Measurements from ENCODE around the gene KRT14. TPM values are rescaled to one million over a fixed set of nuclear protein-coding genes. Genes with fewer than 3 reads are reported as not detected.
"Not testable (repeated sequence)": the region's sequence is repeated elsewhere in the genome, so short reads cannot be mapped to it uniquely, and the experiment has no call there.

KRT14 gene
- polyA plus RNA-seq, 3 donors, result 0.39 TPM; not detected in 2

DNA sequence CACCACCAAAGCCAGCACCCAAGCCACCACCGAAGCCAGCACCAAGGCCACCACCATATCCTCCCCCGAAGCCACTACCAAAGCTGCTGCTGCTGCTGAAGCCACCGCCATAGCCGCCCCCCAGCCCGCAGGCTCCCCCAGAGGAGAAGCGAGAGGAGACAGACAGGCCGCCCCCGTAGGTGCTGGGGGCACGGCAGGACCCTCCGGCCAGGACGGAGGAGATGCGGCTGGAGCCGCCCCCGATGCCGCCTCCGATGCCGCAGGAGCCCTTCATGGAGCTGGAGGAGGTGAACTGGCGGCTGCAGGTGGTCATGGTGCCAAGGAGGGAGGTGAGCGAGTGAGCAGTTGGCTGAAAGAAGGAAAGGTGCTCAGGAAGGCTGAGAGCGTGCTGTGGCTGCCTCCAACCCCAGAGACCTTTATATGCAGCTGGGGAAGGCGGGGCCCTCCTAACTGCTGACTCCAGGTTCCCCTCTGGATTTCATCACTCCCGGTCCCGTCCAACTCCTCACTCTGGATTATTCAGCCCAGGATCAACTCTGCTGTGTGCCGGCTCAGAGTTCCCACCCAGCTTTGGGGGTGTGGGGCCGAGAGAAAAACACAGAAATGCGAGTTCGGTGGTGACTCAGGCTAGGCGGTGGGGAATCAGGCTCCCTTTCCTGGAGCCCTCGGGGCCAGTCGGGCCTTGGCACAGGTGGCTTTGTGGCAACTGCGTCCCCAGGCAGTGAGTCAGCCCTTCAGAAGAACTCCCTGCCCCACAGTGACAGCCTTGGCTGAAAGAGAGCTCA lies 25.9 kb upstream of the KRT14 start, which contains the start of gene KRT16:
TSS of gene KRT16 (minus strand) at position 392 of the 785 bp plus-strand sequence. CDS start at position 313, 79 bp downstream.
- not testable (repeated sequence) for DNase-seq (ENCODE audit: extremely low read depth in 1 of 11, low read depth in 9 of 11, low spot score in 4 of 11)

DNA sequence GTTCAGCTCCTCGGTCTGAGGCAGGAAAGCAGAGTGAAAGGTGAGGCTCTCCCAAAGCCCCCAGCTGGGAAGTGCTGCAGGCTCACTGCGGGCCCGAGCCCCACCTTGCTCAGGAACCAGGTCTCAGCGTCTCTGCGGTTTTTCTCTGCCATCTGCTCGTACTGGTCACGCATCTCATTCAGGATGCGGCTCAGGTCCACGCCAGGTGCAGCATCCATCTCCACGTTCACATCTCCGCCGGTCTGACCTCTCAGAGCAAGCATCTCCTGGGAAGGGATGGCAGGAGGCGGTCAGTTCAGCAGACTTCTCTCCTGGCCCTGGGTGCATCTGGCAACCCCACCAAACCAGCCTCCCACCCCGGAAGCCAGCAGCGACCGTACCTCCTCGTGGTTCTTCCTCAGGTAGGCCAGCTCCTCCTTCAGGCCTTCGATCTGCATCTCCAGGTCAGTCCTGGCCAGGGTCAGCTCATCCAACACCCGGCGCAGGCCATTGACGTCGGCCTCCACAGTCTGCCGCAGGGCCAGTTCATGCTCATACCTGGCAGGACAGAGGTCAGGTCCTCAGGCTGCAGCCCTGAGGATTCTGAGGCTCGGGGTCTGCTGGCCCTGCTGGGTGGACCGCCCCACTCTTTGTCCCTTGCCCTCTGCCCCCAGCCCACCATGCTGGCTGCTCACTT lies 24.4 kb upstream of the KRT14 start:
- no peak for DNase-seq (ENCODE audit: extremely low read depth in 1 of 11, low read depth in 9 of 11, low spot score in 4 of 11)

DNA sequence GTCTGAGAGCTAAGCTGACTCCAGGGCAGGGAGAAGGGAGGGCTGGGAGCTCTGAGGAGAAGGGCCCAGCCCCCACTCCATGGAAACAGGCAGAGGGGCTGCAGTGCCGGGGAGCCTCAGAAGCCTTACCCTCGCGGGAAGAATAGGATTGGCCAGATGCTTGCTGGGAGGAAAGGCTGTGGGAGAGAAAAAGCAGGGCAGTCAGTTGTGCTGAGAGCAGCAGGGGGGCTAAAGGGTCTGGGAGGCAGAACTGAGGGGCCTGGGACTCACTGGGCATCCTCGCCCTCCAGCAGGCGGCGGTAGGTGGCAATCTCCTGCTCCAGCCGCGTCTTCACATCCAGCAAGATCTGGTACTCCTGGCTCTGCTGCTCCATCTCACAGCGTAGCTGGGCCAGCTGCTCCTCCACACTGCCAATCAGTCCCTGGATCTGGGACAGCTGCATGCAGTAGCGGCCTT lies 23.4 kb upstream of the KRT14 start:
- DNase-seq (ENCODE audit: extremely low read depth in 1 of 11, low read depth in 9 of 11, low spot score in 4 of 11), result not testable (repeated sequence)

DNA sequence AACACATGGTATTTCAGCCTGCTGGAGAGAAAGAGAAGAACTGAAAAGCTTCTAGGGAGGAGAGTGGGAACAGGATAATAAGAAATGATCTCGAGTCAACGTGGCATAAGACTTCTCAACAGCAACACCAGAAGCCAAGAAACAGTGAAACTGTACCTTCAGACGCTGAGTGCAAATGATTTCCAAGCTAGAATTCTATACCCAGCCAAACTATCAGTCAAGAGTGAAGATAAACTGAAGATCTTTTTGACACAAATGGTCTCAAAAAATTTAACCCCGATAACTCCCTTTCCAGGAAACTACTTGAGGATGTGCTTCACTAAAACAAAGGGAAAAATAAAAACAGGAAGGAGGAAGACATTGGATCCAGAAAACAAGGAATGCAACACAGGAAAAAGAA lies 20.2 kb upstream of the KRT14 start:
- not testable (repeated sequence) for DNase-seq (ENCODE audit: extremely low read depth in 1 of 11, low read depth in 9 of 11, low spot score in 4 of 11)

DNA sequence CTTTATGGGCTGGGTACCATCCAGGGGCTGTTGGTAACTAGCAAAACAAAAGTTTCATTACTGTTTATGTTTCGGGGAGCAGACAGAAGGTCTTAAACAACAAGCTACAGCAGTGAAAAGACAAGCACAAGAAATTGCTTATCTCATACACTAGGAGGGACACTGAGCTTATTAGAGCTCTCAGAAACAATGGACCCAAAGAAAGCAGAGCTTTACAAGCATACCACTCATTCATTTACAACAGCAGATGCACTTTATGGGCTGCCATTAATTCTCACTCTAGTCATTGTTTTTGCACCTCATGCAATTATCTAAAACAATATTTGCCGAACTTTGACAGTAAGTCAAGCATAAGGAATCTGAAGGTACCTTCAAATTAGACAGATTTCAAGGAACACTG lies 15.8 kb upstream of the KRT14 start:
- no peak for DNase-seq (ENCODE audit: extremely low read depth in 1 of 11, low read depth in 9 of 11, low spot score in 4 of 11)

DNA sequence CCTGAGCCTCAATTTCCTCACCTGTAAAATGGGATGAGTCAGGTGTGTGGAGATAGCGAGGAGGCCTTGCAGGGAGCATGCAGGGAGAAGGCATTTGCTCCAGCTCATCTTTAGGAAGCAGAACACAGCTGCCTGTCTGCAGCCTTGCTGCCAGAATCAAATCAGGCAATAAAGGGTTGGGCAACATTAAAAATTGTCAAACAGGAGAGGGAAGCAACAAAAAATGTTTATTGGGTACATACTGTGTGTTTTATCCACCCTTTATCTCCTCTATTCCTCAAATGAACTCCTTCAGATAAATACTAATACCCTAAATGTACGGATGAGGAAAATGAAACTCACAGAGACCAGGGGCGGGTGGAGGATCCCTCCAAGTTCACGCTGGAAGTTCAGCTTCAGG lies 13.6 kb upstream of the KRT14 start:
- DNase-seq (ENCODE audit: extremely low read depth in 1 of 11, low read depth in 9 of 11, low spot score in 4 of 11), result no peak

DNA sequence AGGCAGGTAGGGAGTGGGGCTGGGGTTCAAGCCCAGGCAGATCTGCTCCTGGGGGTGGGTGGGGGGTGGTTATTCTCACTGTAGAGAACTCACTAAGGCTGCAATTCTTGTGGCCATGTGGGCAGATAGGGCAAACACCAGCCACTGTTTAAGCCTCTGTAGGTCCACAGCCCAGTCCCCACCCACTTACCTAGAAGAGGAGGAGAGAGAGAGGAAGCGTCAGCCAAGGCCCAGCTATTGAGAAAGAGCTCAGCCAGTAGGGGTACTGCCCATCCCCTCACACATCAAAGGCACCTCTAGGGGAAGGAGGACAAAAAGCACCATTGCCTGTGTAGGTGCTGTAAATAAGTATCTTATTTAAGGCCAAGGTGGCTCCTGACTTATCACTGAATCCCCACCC lies 13.0 kb upstream of the KRT14 start:
- no peak for DNase-seq (ENCODE audit: extremely low read depth in 1 of 11, low read depth in 9 of 11, low spot score in 4 of 11)

DNA sequence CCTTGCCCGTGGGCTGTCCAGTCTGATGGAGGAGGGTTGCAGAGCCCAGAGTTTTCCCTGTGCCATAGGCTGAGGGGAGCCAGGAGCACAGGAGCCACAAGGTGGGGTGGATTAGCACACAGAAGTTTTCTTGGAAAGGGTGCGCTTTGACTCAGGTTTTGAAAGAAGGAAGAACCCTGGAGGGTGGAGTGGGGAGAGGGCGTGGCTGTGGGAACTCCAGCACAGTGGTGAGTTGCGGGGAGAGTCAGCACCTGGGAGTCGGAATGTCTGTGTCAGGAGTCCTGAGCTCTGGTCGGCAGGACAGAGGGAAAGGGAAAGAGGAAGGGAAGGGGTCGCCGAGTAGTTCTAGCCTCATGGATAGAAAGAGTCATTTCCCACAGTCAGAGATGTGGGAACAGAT lies 8.9 kb upstream of the KRT14 start:
- no peak for DNase-seq (ENCODE audit: extremely low read depth in 1 of 11, low read depth in 9 of 11, low spot score in 4 of 11)

DNA sequence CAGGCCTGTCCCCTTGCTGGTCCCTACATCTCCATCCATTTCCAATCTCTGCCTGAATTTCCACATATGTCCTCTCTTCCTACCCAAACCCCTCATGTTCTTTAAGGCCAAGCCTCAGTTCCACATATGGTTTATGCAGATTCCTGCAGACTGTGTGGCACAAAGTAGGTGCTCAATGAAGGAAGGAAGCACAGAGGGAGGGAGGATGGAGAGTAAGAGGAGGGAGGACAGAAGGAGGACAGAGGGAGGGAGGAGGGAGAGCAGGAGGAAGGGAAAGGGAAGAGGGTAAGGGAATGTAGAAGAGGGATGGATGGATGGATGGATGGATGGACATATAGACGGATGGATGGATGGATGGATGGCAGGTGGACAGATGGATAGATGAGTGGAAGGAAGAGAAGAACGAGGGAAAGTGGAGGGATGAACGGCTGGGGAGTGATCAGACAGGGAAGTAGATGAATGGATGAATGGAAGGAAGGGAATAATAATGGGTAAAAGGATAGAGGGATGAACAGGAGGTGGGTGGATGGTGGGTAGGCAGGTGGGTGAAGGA lies 7.7 kb upstream of the KRT14 start:
- no peak for DNase-seq (ENCODE audit: extremely low read depth in 1 of 11, low read depth in 9 of 11, low spot score in 4 of 11)

DNA sequence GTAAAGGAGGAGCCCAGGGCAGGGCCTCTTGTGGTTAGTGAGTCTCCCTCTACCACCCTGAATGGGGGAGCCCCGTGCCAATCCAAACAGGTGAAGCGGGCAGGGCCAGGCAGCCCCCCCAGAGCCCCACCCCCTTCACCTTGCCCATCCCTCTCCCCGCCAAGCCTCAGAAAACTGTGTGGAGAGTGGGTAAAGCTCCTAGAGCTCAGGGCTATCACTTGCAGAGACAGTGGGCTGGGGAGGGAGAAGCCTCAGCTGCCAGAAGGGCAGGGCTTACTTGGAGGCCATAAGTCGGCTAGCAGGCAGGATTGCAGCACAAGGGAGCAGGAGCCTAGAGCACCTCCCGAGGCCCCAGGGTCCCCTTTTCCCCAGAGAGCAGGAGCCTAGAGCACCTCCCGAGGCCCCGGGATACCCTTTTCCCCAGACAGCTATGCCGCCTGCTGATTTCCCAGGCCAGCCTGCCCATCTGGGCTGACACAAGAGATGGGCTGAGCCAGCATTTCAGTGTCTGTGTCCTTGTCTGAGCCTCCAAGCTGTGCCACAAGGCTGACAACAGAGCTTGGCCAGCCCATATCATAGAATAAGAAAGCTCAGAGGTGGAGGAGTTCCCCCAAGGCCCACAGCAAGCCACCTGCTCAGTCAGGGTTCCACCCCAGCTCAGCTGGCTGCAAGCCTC lies 6.7 kb upstream of the KRT14 start:
- no peak for DNase-seq (ENCODE audit: extremely low read depth in 1 of 11, low read depth in 9 of 11, low spot score in 4 of 11)

DNA sequence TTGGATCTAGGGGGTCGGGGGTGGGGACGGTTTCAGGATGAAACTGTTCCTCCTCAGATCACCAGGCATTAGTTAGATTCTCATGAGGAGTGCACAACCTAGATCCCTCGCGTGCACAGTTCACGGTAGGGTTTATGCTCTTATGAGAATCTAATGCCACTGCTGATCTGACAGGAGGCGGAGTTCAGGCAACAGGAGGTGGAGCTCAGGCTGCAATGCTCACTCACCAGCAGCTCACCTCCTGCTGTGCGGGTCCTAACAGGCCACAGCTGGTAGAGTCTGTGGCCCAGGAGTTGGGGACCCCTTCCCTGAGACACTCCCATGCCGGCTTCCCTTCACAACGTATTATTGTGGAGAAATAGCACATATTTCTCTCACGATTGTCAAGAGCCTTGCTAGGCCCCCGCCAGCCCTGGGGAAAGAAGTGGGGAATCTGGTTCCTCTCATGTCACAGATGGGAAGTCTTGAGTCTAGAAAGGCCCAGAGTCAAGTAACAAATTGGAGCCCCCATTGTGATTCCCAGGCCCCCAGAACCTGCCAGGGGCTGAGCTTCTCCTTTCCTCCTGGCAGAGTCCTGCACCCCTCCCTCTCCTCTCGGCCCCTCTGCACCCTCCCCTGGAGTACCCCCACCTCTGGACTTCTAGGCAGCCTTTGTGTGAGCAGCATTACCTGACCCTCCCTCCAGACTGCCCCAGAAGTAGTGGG lies 6.1 kb upstream of the KRT14 start:
- DNase-seq (ENCODE audit: extremely low read depth in 1 of 11, low read depth in 9 of 11, low spot score in 4 of 11), result no peak

DNA sequence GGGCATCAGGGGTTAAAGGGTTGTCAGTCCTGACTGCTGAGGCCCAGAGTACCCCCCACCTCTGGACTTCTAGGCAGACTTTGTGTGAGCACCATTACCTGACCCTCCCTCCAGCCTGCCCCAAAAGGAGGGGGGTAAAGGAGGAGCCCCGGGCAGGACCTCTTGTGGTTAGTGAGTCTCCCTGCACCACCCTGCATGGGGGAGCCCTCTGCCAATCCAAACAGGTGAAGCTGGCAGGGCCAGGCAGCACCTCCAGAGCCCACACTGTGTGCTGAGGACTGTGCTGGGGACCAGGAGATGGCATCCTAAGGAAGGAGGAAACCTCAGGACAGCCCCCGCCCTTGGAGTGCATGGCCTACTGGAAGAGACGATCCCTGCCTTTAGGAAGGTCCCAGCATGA lies 2.6 kb upstream of the KRT14 start:
- no peak for DNase-seq (ENCODE audit: extremely low read depth in 1 of 11, low read depth in 9 of 11, low spot score in 4 of 11)

DNA sequence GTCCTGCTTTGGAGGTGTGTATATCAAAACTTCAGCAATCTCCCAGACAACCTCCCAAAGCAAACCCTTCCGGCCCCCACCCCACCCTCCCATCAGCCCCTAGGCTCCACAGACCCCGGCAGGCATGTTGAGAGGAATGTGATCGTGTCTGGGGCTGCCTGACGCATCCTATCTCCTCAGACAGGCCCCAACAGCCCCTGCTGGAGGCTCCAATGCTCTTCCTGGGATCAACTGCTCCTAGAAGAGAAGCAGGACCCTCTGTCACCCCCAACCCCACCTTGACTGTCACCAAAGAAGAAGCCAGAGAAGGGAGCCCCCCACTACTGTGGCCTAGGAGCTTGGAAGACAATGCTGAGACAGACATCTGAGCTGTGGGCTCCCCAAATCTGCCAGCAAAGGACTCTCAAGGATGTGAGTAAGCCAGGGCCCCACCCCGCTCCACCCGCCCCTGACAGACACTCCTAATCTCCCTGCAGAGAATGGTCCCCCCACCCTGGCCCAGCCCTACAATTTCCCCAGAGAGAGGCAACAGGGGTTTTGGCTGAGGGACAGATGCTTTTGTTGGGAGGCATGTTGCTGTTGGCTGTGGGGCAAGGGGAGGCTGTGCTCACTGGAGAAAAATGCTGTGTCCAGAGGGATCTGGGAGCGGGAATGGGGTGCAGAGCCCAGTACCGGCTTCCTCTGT lies 1.6 kb upstream of the KRT14 start:
- DNase-seq (ENCODE audit: extremely low read depth in 1 of 11, low read depth in 9 of 11, low spot score in 4 of 11), result no peak

DNA sequence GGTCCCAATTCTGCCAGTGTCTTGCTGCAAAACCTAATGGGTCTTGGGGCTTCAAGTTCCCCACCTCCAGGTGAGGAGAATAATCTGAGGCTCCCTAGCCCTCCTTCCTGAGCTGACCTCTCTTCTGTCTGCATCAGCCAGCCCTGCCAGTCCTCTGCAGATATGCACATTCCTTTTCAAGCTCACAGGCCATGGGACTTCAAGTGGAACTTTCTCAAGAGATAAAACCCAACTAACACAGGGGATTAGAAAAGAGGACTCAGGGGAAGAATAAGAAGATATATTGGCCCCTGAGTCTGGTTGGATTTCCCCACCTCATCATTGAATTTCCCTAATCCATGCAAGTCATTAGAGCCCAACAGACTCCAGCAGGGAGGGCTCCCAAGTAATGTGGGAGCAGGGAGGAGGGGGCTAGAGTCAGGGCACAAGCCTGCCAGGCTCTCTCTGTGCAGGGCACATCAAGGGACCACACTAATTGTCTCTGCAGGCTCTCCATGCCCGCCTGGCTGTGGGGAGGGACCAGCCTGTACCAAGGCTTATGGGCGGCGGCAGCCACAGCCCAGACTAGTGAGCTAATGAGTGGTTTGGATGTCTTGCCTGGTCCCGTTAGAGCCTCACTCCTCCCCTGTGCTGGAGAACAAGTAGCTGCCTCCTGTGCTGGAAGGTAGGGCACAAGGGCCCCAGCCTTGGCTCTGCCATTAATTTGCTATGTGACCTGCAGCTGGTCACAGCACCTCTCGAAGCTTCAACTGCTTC lies 1.2 kb downstream of the KRT14 start:
- DNase-seq (ENCODE audit: extremely low read depth in 1 of 11, low read depth in 9 of 11, low spot score in 4 of 11), result no peak

DNA sequence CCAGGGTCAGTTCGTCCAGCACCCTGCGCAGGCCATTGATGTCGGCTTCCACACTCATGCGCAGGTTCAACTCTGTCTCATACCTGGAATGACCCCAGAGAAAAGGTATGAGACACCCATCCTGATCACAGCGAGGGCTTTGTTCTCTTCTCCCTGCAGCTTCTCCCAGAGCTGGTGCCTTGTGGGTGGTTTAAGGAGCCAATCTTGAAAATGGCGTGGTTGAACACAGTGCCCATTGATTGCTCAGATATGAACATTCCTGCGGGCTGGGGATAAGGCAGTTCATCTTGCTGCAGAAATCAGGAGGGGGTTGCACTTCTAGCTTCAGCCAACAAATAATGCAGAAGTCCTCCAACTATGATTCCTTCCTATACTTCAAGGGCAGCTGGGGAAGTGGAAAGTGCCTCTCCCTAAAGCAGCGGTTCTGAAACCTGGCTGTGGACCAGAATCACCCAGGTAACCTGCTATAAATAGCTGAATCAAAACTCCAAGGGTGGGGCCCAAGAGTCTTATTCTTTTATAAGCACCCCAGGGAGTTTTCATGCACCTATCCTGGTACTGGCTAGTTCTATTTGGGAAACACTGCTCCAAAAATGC lies 2.3 kb downstream of the KRT14 start:
- DNase-seq (ENCODE audit: extremely low read depth in 1 of 11, low read depth in 9 of 11, low spot score in 4 of 11), result not testable (repeated sequence)

DNA sequence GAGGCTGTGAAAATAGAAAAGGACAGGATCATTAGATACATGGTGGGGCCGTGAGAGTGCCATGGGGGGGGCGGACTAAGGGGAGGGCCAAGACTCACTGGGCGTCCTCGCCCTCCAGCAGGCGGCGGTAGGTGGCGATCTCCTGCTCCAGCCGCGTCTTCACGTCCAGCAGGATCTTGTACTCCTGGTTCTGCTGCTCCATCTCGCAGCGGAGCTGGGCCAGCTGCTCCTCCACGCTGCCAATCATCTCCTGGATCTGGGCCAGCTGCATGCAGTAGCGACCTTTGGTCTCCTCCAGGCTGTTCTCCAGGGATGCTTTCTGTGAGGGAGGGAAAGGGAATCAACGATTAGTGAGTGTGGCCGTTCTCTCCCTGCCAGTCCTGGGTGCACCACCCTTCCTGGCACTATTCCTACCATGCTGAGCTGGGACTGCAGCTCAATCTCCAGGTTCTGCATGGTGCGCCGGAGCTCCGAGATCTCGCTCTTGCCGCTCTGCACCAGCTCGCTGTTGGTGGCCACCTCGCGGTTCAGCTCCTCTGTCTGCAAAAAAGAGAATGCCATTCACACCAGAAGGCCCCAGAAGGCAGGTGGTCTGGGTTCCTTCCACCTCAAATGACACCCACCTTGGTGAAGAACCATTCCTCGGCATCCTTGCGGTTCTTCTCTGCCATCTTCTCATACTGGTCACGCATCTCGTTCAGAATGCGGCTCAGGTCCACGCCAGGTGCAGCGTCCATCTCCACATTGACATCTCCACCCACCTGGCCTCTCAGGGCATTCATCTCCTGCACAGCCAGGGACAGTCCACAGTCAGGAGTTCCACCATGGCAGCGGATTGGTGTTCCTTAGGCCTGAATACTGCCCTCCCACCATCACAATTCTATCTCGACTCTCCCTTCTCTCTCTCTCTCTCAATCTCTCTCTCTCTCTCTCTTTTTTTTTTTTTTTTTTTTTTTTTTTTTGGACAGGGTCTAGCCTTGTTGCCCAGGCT lies 3.3 kb downstream of the KRT14 start:
- no peak for DNase-seq (ENCODE audit: extremely low read depth in 1 of 11, low read depth in 9 of 11, low spot score in 4 of 11)

All from renal cortex interstitium (tissue), 11 donors.